ENCODE data around the gene MEAK7.

Gene MEAK7

DNA sequence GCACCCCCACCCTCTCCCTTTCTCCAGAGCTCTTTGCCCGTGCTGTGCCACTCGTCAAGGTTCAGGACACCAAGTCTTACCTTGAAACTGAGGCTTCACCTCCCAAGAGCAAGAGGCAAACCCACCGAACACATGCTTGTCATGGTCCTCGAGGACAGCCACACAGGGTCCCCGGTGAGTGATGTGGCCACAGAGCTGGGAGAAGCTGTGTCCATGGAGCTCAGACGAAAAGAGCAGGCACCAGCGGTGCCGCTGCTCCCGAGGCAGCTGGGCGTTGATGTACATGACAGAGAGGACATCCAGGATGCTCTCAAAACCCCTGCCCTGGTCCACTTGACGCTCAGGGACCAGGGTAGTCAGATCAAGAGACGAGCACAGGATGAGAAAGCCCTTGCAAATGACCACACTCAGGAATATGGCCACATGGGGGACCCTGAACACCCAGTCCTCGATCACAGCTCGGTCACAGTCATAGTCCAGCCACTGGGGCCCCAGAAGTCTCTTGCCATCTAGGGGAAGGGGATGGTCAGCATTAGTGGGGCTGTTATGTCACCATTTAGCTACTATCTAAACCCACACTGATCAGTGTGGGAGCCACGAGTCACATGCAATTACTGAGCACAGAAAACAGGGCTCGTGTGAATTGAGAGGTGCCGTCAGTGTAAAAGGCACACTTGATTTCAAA is 17.8 kb downstream of the MEAK7 start:
- DNase-seq = no peak

DNA sequence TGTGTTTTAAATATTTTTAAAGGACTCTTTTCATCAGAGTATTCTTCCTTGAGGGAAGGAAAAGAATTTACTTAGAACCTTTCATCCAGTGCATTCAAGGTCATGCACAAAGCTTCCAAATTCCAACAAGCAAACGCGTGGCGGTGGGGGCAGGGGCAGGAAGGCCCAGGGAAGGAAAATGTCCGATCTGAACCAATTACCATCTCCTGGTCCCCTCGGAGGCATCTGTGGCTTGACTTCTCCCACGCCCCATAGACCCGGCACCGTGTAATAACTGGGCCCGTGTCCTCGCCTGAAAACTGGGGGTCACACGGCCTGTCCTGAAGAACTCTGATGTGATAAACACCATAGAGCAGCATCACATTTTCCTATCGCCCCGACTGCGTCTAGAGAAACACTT is 18.3 kb downstream of the MEAK7 start:
- DNase-seq = no peak

DNA sequence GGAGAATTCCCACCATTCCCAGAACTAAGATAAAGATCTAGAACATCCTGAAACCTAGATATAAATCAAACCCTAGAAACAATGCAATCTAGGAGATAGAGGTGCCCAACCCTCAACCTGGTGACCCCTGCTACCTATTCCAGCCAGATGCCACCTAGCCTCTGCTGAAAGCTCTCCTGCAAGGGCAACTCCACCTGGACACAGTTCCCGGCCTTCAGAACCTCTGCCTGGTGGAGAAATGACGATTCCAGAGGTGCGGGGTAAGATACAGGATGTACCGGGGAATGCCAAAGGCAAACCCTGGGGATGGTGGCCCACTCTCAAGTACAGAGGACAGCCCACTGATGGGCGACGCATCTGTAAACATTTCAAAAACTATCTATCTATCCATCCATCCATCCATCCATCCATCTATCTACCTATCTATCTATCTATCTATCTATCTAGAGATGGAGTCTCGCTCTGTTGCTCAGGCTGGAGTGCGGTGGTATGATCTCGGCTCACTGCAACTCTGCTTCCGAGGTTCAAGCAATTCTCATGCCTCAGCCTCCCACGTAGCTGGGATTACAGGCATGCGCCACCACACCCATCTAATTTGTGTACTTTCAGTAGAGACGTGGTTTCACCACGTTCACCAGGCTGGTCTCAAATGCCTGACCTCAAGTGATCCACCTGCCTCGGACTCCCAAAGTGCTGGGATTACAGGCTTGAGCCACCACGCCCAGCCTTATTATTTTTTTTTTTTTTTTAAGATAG is 19.0 kb downstream of the MEAK7 start:
- DNase-seq = no peak

DNA sequence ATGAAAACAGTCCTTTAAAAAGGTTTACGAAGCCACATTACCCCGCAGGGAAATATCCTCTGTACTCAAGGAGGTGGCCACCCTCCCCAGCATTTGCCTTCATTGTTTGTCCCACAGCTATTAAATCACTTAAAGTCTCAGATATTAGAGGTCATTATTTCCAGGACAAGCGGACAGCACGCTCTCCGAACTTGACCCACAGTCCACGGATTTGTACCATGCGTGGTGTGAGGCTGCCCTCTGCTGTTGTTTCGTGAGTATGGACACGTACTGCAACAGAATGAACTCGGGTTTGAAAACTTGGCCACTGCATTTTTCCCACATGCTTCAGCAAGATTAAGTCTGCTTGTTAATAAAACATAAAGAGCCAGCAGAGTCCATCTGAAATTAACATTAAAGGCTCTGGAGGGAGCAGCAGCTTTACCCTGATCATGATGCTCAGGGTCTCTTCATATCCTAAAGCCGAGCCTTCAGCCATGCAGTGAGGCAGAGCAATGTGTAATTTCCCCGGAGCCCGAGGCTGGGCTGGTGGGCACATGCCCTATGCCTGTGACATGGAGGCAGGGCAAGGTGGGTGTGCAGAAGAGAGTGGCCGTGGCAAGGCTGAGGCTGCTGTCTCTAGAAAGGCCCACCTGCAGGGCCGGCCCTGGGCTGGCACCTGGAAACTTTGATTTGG is 19.7 kb downstream of the MEAK7 start:
- DNase-seq = peak; percentile 25

DNA sequence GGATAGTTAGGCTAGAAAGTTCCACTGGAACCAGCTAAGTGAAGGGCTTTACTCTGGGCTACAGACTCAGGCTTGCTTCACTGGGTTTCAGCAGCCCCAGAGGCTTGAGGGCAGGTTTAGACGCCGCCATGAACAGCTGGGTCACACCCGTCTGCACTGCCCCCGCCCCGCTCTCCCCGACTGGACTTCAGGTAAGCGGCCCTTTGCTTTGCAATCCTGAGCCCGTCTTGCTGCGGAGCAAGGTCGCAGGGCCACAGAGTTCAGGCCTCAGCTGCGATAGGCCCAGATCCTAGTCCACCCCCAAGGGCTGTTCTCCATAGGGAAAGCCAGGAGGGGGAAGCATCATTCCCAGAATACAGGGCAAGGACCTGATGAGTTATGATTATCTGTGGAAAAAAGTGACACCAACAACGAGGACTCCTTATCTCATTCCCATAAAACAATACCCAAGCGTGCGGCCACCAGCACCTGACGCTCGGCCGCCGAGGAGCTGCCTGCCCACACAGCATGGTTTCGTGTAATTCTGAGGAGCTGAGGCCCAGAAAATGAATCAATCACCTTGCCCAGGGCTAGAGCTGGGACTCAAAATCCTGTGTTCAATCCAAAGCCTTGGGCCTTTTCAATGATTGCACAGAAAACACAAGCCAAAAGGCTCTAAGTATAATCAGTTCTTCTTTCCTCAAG is 20.4 kb downstream of the MEAK7 start:
- DNase-seq = no peak

DNA sequence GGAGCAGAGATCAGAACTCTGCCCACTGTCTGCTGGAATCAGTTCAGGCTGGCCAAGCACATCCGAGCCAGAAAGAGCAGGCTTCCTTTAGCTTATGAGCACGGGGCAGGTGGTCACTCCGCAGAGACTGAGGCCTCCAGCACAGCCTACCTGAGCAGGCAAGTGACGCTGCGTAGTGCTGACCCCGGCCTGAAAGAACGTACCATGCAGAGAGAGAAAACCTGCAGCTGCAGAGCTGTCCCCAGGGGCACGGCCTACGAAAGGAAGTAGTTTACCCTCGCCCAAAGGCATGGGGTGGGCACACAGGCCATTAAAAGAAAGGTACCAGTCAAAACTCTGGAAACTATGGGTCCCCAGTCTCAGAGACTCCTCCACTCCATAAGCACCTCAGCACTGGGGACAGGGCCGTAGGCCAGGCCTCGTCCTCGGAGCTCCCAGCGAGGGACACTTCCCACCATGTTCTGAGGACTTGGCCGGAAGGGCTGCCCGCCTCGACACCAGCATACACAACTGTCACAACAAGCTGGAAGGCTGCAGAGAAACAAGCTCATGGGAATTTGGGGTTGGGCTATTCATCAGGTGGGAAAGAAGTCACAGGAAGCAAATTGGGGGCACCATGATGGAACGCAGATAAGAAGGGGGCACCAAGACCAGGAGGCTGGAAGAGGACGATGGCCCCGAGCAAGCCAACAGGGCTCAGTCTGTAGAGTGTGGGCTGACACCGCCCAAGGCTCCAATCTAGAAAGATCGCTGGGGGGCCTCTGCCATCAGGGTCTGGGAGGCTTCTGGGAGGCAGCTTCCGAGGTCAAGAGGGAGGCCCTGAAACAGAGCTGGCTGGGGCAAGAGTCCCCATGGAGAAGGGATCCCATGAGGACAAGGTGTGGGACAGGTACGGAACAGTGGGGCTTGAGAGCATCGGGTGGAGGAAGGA is 21.2 kb downstream of the MEAK7 start:
- no peak for DNase-seq

DNA sequence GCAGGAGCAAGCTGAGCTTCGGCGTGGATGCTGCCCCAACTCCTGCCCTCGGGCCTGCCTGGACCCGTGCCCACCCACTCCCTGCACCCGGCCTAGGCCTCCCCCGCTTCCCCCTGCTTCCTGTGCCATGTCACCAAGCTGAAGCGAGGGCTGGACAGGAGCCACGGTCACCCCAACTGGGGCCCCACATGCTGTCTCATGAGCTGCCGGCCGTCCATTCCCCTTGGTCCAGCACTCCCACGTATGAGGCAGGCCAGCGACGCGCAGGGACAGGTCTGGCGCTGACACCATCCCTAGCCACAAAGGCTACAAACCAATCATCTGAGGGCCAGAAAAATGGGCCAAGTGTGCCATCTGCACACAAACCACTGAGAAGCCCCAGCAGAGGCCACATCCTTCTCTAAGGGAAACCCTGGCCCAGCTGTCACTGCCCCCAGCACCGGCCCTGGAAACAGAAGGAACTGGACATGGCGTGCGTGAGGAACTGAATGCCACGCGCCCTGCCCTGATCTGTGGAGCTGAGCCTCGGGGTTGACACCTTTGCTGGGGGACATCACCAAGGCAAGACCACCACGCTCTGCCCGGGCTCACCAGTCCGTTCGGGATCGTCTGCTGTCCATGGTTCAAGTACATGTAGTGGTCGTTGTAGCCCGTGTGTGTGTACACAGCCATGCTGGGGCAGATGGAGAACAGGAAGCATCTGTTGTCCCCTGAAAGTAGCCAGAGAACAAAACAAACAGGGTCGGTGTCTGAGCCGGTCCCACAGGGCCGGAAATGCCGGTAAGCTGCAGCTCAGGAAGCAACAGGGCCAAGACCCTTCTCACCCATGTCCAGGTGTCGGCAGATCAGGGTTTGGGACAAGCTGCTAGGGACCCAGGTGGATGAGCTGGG is 22.2 kb downstream of the MEAK7 start:
- no peak for DNase-seq

DNA sequence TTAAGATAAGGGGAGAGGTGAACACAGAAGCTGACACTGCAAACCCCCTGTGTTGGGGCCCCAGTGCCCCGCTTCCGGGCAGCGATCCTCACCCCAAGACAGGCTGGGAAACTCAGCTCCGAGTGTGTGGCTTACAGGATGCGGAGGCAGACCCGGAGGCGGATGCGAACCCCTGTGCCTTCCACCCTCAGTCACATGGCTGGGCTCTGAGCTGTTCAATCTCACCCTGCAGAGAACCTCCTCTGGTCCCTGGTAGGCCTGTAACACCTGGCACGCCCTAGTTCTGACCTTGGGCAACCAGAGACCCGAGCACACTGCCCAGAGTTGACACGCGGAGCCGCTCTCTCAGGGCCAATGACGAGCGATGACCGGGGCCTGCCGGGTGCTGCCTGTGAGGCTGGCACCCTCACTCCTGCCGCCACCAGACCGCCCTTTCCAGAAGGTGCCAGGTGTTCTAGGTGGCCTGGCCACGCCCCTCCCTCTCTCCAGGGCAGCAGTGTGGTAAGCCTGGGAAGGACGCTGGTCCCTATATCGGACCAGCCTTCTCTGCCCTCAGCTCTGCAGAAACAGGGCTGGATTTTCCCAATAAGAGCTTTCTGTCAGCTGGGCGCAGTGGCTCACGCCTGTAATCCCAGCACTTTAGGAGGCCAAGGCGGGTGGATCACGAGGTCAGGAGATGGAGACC is 23.3 kb downstream of the MEAK7 start:
- DNase-seq = no peak

DNA sequence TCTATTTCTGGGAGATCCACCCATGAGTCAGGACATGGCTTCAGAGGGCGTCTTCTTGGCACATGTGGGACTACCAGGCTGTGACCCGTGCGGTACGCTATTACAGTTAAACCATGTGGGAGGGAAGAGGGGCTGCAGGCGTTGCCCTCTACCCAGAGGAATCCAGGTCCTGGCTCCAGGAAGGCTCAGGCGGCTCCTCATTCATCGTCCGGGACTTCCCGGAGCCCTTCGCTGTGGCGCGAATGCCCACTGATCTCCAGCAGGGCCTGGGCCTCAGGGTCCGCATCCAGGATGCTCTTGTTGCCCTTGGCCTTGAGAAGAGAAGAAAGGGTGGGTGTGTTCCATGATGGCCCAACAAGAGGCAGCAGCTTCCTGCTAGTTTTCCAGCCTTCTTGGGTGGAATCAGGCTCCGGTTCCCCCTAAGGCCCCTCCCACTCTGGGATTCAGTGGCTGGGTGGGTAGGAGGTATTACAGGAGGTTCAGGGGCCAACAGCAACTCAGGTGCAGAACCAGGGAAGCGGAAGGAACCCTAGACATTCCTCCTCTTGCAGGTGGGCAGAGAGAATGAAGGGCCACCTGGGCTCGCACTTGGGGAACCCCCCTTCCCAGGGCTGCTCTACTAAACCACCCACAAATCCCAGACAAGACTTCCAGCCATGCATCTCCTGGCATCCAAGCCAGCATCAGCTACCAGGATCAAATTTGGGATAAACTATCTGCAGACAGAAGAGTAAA is 24.6 kb downstream of the MEAK7 start:
- no peak for DNase-seq

DNA sequence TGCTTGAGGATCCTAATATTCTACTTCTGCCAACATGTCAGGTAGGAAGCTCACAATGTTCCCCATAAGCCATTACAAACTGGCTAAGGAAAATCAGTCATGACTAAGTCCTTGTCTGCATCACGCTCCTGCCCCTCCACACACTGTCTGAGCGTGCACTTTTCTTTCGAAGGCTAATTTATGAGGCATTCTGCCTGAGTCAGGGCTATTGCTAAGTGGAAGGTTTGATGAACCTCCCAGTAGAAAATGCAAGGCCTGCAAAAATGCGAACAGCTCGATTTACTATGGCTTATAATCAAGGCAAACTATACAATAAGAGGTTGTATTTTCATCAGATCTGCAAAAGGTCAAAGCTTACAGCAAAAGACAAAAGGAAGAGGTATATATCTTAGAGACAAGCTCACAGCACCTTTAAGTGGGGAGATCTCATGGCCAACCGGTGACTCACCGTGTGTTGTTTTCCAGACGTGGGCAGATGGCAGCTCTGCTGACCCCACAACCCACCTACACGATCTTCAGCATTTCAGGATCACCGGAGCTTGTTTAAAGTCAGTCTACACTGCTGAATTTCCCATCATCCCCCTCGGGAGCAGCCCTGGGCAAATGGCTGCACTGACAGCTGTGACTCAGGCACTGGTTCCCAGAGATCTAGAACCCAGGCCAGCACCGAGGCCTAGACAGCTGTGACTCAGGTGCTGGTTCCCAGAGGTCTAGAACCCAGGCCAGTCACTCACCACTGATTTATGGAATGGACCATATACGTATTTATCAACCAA is 26.1 kb downstream of the MEAK7 start:
- DNase-seq = peak; percentile 74

DNA sequence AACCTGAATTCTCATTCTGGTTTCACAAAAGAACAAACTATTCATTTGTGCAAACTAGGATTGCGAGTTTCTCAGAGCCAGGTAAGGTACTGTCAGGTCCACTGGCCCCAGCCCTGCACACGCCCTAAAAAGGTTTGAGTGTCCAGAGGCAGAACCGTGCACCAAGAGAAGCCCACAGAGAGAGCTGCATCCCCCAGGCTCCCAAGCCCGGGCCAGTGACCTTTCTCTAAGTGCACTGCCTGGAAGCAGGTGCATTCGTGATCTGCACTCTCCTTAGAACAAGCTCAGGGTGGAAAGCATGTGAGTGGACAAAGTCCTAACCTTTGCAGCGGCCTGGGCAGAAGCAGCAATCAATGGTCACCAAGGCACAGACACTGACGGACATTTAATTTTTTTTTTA is 26.8 kb downstream of the MEAK7 start:
- DNase-seq = no peak

DNA sequence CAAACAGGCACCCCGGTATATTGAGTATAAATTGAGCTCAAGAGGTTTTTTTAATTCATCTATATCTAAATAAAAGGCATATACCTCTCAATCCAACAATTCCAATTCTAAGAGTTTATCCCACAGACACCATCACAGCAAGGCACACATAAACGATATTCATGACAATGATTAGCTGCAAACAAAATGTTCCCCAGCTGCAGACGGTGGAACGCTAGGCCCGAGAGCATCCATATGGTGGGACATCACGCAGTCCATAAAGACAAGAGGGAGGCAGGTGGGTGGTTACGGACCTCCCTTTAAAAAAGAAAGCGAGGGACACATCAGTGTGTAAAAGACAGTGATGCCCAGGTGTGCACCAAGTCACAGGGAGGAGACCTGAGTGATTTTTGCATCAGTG is 28.1 kb downstream of the MEAK7 start:
- DNase-seq = no peak

DNA sequence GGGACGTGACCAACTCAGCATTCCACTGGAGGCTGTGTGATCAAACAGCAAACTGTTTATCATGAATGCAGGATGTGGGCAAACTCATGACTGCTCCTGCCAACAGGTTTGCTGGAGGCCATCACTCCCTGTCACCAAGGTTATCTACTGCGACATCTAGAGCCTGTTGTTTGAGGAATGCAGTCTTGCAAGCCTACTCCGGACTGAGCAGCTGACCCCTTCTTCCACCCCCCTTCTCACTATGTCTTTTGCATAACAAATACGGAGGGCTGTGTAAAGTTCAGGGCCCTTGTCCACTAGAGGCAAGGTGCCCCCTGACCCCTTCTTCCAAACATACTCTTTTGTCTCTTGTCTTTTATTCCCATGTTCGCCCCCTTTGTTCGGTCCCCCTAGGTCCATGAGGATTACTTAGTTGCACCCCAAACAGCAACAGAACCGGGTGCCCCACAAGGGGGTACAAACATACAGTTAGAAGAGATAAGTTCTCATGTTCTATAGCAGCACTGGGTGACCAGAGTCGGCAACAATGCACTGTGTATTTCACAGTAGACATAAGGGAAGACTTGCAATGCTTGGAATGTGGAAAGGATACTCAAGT is 28.7 kb downstream of the MEAK7 start:
- no peak for DNase-seq

DNA sequence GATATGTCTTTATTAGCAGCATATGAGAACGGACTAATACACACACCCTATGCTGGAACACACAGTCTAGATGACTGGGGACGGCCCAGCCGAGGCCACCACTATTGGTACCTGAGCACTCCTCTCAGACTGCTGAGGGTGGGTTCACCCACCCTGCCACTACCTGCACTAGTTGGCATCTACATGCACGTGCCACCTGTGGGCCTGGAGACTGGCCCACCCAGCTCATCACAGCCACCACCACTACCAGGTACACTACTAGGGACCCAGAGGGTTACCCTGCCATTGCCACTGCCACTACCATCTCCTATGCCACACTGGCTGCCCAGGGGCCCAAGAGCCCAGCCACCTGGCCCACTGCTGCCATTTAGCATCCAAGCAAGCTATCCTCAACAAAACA is 32.5 kb downstream of the MEAK7 start:
- no peak for DNase-seq

DNA sequence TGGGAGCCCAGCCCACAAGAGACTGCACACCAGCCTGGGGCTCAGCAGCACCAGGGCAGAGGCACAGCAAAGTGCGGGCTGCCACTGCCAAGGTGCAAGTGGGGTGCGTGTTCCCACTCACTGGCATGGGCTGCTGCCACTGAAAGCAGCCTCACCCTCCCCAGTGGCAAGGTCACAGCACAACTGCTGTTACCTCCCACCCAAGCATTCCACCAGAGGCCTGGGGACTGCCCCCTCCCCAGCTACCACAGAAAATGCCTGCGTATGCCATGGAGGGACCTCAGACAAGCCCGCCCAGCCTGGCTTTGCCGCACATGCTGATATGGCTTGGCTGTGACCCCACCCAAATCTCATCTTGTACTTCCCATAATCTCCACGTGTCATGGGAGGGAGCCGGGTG is 33.1 kb downstream of the MEAK7 start:
- DNase-seq = no peak

DNA sequence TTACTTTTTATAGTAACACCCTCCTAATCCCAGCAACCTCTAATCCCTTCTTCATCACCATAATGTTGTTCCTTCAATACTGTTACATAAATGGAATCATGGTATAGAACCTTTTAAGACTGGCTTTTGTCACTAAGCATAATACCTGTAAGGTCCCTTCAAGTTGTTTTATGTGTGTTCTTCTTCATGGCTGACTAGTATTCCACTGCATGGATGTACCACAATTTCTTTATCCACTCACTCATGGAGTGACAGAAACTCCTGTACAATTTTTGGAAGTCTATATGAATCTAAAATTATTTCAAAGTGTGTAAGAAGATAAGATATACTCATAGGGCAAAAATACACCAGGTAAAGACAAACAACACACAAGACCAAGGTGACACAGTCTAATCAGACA is 36.8 kb downstream of the MEAK7 start:
- no peak for DNase-seq

DNA sequence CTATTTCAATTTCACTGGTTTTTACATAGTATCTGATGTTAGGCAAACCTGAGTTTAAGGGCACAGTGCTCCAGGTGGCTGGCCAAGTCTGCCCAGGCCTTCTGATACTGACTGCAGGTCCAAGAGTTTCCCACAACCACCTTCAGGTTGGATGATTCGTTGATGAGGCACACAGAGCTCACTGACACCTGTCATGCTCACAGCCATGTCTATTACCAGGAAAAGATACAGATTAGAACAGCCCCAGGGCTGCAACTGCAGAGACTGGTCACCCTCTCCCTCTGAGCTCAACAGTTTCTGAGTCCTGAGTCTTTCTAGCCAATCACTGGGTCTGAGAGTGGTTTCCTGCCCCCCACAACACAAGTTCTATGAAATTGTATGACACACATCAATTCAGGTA is 37.2 kb downstream of the MEAK7 start:
- DNase-seq = no peak

DNA sequence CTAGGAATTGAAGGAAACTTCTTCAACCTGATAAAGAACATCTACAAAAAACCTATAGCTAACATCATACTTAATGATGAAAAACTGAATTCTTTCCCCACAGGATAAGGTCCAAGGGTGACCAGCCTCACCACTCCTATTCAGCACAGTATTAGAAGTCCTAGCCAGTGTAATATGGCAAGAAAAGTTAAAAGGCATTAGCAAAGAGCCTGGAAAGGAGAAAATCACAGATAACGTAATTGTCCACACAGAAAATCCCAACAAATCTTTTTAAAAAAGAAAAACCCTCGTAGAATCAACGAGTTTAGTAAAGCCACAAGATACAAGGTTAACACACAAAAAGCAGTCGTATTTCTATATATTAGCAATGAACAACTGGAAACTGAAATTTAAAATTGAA is 37.8 kb downstream of the MEAK7 start:
- no peak for DNase-seq

DNA sequence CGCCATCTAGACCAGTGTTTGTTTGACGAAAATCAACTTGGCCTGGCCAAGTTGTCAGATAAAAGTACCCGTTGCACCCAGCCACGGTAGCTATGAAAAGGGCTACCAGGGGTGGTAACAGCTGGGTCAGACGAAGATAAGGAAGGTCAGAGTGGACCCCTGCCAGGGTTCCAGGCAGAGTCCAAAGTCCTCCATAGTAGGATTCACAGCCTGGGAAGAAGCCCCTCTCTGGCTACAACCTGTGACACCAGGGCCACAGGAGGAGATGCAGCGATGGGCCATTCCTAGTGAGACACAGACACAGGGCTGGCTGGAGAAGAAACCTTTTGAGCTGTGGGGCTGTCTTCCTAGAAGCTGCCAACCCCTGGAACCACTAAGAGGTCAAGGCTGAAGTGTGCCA is 39.3 kb downstream of the MEAK7 start:
- no peak for DNase-seq
